ENCODE data around the gene HUS1B. TPM values are rescaled to one million over a fixed set of nuclear protein-coding genes. Genes with fewer than 3 reads are reported as not detected.
"Not testable (repeated sequence)": the region's sequence is repeated elsewhere in the genome, so short reads cannot be mapped to it uniquely, and the experiment has no call there.

HUS1B gene
- total RNA-seq, 4 donors from 2014 or later: 2.3 to 4.8 (median 4.0) TPM

DNA sequence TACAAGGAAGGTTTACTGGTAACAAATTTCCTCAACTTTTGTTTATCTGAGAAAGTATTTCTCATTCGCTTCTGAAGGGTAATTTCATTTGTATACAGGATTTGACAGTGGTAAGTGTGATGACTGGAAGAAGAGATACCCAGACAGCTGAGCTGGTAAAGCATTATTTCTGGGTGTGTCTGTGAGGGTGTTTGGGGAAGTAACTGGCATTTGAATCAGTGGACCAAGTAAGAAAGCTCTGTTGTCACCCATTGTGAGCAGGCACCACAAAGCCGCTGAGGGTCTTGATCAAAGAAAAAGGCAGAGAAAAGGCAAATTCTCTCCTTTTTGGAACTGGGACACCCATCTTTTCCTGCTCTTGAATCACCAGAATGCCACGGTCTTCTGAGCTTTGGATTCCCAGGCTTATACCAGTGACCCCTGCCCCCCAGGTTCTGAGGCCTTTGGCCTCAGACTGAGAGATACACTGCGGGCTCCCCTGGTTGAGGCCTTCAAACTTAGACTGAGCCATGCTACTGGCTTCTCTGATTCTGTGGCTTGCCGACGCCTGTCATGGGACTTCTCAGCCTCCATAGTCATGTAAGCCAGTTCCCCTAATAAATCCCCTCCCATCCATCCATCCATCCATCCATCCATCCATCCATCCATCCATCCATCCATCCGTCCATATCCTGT lies 10.5 kb upstream of the HUS1B start:
- Histone ChIP-seq H3K27me3 (no peaks in the 10 kb centered on the region), H3K36me3 (no peaks in the 10 kb centered on the region), H3K4me3 (replicated peaks in 1 of 3) (no peak overlapping the region), H3K27ac (no peak overlapping the region), H3K4me1 (no peaks in the 10 kb centered on the region), H3K9me3 (no peaks in the 10 kb centered on the region)
- TF ChIP-seq, protein P1, sequence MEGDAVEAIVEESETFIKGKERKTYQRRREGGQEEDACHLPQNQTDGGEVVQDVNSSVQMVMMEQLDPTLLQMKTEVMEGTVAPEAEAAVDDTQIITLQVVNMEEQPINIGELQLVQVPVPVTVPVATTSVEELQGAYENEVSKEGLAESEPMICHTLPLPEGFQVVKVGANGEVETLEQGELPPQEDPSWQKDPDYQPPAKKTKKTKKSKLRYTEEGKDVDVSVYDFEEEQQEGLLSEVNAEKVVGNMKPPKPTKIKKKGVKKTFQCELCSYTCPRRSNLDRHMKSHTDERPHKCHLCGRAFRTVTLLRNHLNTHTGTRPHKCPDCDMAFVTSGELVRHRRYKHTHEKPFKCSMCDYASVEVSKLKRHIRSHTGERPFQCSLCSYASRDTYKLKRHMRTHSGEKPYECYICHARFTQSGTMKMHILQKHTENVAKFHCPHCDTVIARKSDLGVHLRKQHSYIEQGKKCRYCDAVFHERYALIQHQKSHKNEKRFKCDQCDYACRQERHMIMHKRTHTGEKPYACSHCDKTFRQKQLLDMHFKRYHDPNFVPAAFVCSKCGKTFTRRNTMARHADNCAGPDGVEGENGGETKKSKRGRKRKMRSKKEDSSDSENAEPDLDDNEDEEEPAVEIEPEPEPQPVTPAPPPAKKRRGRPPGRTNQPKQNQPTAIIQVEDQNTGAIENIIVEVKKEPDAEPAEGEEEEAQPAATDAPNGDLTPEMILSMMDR (IDR thresholded peaks at IDR 0.05): no peak
- no peak for TF ChIP-seq POLR2A (IDR thresholded peaks at IDR 0.05)
- intact Hi-C loops (cut with DNase I): no loop called here
- DNase-seq: no peak
- 96 to 99% methylated on average over 1 to 7 of the region's 7 CpGs for WGBS, 2 donors

DNA sequence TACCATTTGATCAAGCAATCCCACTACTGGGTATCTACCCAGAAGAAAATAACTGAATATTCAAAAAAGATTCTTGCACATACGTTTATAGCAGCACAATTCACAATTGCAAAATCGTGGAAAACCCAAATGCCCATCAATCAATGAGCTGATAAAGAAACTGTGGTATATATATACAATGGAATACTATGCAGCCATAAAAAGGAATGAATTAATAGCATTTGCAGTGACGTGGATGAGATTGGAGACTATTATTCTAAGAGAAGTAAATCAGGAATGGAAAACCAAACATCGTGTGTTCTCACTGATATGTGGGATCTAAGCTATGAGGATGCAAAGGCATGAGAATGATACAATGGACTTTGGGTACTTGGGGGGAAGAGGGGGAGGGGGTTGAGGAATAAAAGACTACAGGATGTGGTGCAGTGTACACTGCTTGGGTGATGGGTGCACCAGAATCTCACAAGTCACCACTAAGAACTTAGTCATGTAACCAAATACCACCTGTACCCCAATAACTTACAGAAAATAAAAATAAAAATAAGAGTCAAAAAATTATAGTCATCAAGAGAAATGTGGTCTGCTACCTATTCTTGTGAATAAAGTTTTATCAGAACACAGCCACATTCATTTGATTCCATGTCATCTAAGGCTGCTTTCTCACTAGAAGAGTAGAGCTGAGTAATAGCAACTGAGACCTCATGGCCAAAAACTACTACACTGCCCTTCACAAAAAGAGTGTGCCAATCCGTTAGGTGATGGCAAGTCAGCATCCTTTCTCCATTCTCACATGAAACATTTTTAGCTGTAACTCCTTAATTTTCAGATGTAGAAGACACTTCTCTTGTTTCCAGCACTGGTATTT lies 8.7 kb upstream of the HUS1B start:
- Histone ChIP-seq H3K4me1 (peaks cover 0 to under 1% of the 10 kb centered on the region in 2 donors), H3K4me3 (replicated peaks in 1 of 3) (no peak overlapping the region), H3K27ac (no peak overlapping the region), H3K27me3 (no peaks in the 10 kb centered on the region), H3K36me3 (no peaks in the 10 kb centered on the region), H3K9me3 (no peaks in the 10 kb centered on the region)
- intact Hi-C loops (cut with DNase I): no loop called here
- DNase-seq: no peak
- TF ChIP-seq POLR2A (IDR thresholded peaks at IDR 0.05): no peak
- TF ChIP-seq, protein P1 (IDR thresholded peaks at IDR 0.05): no peak
- 94 to 96% methylated on average over 5 of the region's 5 CpGs for WGBS, 2 donors

- H3K4me1 ChIP-seq; H3K9me3 ChIP-seq; H3K36me3 ChIP-seq; H3K4me3 ChIP-seq (replicated peaks in 1 of 3); DNase-seq; H3K27me3 ChIP-seq; intact Hi-C loops (cut with DNase I); H3K27ac ChIP-seq: not testable (repeated sequence)
- 82 to 84% methylated on average over 4 of the region's 4 CpGs for WGBS, 2 donors
Measured at GRCh38 chr6:663788-664187, 6.9 kb upstream of the HUS1B start.

DNA sequence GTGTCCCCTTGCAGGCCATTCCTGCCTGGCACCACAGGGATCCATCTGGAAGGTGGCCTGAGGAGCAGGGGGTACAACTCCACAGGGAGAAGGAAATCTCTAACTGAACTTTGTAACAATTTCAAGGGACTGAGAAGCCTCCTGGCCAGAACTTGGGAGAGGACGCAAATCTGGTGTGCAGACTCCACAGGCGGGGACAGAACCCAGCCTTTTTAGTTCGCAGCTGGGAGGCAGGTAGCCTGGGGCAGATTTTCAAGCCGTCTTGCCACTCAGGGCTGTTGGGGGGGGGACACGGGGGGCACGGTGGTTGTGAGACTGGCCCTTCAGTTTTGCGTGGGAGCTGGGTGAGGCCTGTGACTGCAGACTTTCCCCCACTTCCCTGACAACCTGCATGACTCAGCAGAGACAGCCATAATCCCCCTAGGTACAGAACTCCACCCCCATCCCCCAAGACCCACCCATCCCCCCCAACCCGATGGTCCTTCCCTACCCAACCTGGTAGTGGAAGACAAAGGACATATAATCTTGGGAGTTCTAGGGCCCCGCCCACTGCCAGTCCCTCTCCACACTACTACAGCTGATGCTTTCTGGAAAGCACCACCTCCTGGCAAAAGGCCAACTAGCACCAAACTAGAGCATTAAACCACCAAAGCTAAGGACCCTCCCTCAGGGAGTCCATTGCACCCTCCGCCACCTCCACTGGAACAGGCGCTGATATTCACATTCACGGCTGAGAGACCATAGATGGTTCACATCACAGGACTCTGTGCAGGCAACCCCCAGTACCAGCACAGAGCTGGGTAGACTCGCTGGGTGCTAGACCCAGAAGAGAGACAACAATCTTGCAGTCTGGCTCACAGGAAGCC lies 3.0 kb upstream of the HUS1B start:
- no peak for DNase-seq
- H3K4me3 ChIP-seq (replicated peaks in 1 of 3): no peak overlapping the region
- H3K27ac ChIP-seq: no peak overlapping the region
- H3K27me3 ChIP-seq: no peaks in the 10 kb centered on the region
- H3K36me3 ChIP-seq: no peaks in the 10 kb centered on the region
- H3K4me1 ChIP-seq: peaks cover 0 to 7% of the 10 kb centered on the region in 2 donors
- WGBS, 2 donors: 80 to 85% methylated on average over 12 to 13 of the region's 13 CpGs
- intact Hi-C loops (cut with DNase I): no loop called here
- TF ChIP-seq, protein P1 (IDR thresholded peaks at IDR 0.05): no peak
- TF ChIP-seq POLR2A (IDR thresholded peaks at IDR 0.05): no peak
- no peaks in the 10 kb centered on the region for H3K9me3 ChIP-seq

DNA sequence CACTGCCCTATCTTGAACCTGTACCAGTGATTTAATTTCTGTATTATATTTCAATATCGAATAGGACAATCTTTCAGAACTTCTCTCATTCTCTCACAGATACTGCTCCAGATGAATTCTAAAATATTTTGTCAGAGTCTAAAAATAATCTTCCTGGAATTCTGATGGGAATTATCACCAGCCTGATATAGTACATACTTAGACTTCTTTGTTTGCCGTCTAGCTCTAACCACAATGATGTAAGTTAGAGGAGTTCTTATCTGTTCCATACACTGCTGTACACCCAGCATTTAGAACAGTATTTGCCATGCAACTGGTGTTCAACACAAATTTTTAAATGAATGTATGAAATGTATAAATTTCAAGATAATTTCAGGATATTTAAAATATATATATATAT lies 1.3 kb upstream of the HUS1B start:
- 80 to 81% methylated on average over 2 of the region's 2 CpGs for WGBS, 2 donors
- Histone ChIP-seq H3K4me3 (replicated peaks in 1 of 3) (no peak overlapping the region), H3K27me3 (no peaks in the 10 kb centered on the region), H3K27ac (no peak overlapping the region), H3K36me3 (no peaks in the 10 kb centered on the region), H3K9me3 (no peaks in the 10 kb centered on the region), H3K4me1 (peaks cover 0 to 7% of the 10 kb centered on the region in 2 donors)
- intact Hi-C loops (cut with DNase I): no loop called here
- TF ChIP-seq, protein P1 (IDR thresholded peaks at IDR 0.05): no peak
- no peak for TF ChIP-seq POLR2A (IDR thresholded peaks at IDR 0.05)
- no peak for DNase-seq

All from thyroid gland (tissue), 4 donors.